Pancreas (tissue), 10 donors: ENCODE data around the gene TRIO. TPM values are rescaled to one million over a fixed set of nuclear protein-coding genes. Genes with fewer than 3 reads are reported as not detected.

Experiments
- ATAC-seq, 4 donors: fragments of 200-7000 bp; cut with Tn5 transposase; one replicate each; pipeline versions ENCODE4 v1.8.0 to v1.9.1; 2020; ENCODE audit warnings: mild to moderate bottlenecking in 4 of 4, moderate library complexity in 4 of 4
- DNase-seq, 6 donors: peaks; one replicate each; pipeline ENCODE4 v3.0.0-alpha.2; 2020
- FAIRE-seq: peaks from 2 replicates; lab custom pipeline; 2012; peaks lifted over from hg19 to GRCh38; lab: Jason Lieb, UNC
- H3K27ac ChIP-seq, 4 donors: fragments of 200-600 bp; sonication (generic); 1 replicate in 3 of 4; 2 replicates in 1 of 4; pipeline versions ENCODE4 v1.5.0 to v1.8.0; 2020
- H3K27me3 ChIP-seq, 4 donors: fragments of 200-600 bp; one replicate each; pipeline ENCODE4 v1.8.0; 2021
- H3K36me3 ChIP-seq, 3 donors: fragments of 200-600 bp; sonication (generic) in 1 of 3; one replicate each; pipeline versions ENCODE4 v1.5.0 to v1.8.0; 2020 to 2021
- H3K4me1 ChIP-seq, 3 donors: fragments of 200-600 bp; one replicate each; pipeline ENCODE4 v1.8.0; 2021
- H3K4me3 ChIP-seq, 4 donors: fragments of 200-600 bp; sonication (generic) in 2 of 4; one replicate each; pipeline versions ENCODE4 v1.5.0 to v1.8.0; 2020 to 2021
- H3K9me3 ChIP-seq, 4 donors: fragments of 200-600 bp; one replicate each; pipeline ENCODE4 v1.8.0; 2021
- CTCF ChIP-seq, 4 donors: fragments of 200-600 bp; sonication (generic) in 3 of 4; IDR thresholded peaks; one replicate each; pipeline versions ENCODE4 v1.5.0 to v1.8.0; 2021; ENCODE audit warnings: antibody characterized with exemption in 4 of 4
- WGBS, 2 donors: extraction: QIAGEN DNeasy Blood & Tissue Kit; methylation state at CpG; one replicate each; pipeline ENCODE4 v1.1.7; 2013; 5-methylcytosine and 5-hydroxymethylcytosine counted together
- intact Hi-C, 3 donors: fragments of 100-400 bp; cut with DNase I; formaldehyde crosslinking; loops; one replicate each; pipeline versions ENCODE4 v1.11.1 to v1.14.2; 2022
- polyA plus RNA-seq, 2 donors: library from polyadenylated mRNA; stranded (reverse); fragments of 200-250 nt; gene quantifications; one replicate each; pipeline ENCODE4 v1.2.3, GENCODE V29; 2013
- total RNA-seq, 6 donors: library from RNA; stranded (reverse); fragmentation: NEBNext Ultra II Directional in 4 of 6; extraction: Animal tissue kit (Norgen Biotek cat#: 25700) in 4 of 6; gene quantifications; one replicate each; pipeline versions ENCODE4 v1.2.1 to v1.2.4, GENCODE V29; 2021 to 2023
- donor health status: healthy with polysubstance abuse.
- donor health status: DM: no; HTN: no; CAD: no; lungs with moderate emphysema.
- donor health status: DM: no; HTN: no; CAD: no.
- donor health status: control.
- donor health status: control.
- donor health status: Bipolar disorder and iron deficiency.
- donor health status: DM: yes; HTN: yes; CAD: no.
- donor health status: DM: no; HTN: no; CAD: no.
- donor health status: DM: no; HTN: no; CAD: no.
- donor health status: DM: yes; HTN: yes; CAD: no.

TRIO gene
- total and polyA plus RNA-seq, 8 donors, result 27.3 to 82.5 (median 38.3) TPM

- TF ChIP-seq CTCF (IDR thresholded peaks at IDR 0.05), result no peak
- Histone ChIP-seq H3K4me3 (no peak overlapping the region), H3K4me1 (peaks cover 0 to 11% (median 0%) of the 10 kb centered on the region in 3 donors), H3K9me3 (no peaks in the 10 kb centered on the region), H3K36me3 (no peaks in the 10 kb centered on the region), H3K27me3 (no peaks in the 10 kb centered on the region), H3K27ac (no peak overlapping the region)
- FAIRE-seq, result no peak
- WGBS, 2 donors, result 68 to 70% methylated on average over 6 of the region's 6 CpGs
- intact Hi-C loops, result no loop called here
- no peak for DNase-seq
- no peak for ATAC-seq
These were observed 36.3 kb downstream of the TRIO start for GRCh38 chr5:14179446-14179845.

GRCh38 chr5:14180437-14180836, 37.3 kb downstream of the TRIO start:
- no peaks in the 10 kb centered on the region for H3K36me3 ChIP-seq
- ATAC-seq (no peak), FAIRE-seq (no peak)

GRCh38 chr5:14181299-14181968, 38.3 kb downstream of the TRIO start:
- ATAC-seq (no peak), FAIRE-seq (no peak), DNase-seq (no peak)
- no peaks in the 10 kb centered on the region for H3K9me3 ChIP-seq
- TF ChIP-seq CTCF (IDR thresholded peaks at IDR 0.05), result no peak
- H3K27ac ChIP-seq, result no peak overlapping the region
- WGBS, 2 donors, result 92 to 93% methylated on average over 11 of the region's 11 CpGs
- no peak overlapping the region for H3K4me3 ChIP-seq
- intact Hi-C loops, result no loop called here
- no peaks in the 10 kb centered on the region for H3K36me3 ChIP-seq
- H3K27me3 ChIP-seq, result no peaks in the 10 kb centered on the region
- peaks cover 0 to 11% (median 0%) of the 10 kb centered on the region in 3 donors for H3K4me1 ChIP-seq

More at GRCh38 chr5:14180437-14180836, 37.3 kb downstream of the TRIO start:
- Histone ChIP-seq H3K9me3 (no peaks in the 10 kb centered on the region), H3K27me3 (no peaks in the 10 kb centered on the region), H3K4me3 (no peak overlapping the region), H3K27ac (no peak overlapping the region), H3K4me1 (peaks cover 0 to 11% (median 0%) of the 10 kb centered on the region in 3 donors)
- TF ChIP-seq CTCF (IDR thresholded peaks at IDR 0.05), result no peak
- WGBS, 2 donors, result 96% methylated on average over 3 of the region's 3 CpGs
- DNase-seq, result no peak
- intact Hi-C loops, result no loop called here

GRCh38 chr5:14182761-14183160, 39.6 kb downstream of the TRIO start:
- intact Hi-C loops, result no loop called here
- Histone ChIP-seq H3K27me3 (no peaks in the 10 kb centered on the region), H3K9me3 (no peaks in the 10 kb centered on the region), H3K36me3 (no peaks in the 10 kb centered on the region), H3K4me3 (no peak overlapping the region), H3K27ac (no peak overlapping the region), H3K4me1 (peaks cover 0 to 13% (median 1%) of the 10 kb centered on the region in 3 donors)
- WGBS, 2 donors, result 87 to 96% methylated on average over 5 of the region's 5 CpGs
- ATAC-seq (no peak), FAIRE-seq (no peak), DNase-seq (no peak)
- TF ChIP-seq CTCF (IDR thresholded peaks at IDR 0.05), result no peak
